ENCODE results near the gene NECTIN1. TPM values are rescaled to one million over a fixed set of nuclear protein-coding genes. Genes with fewer than 3 reads are reported as not detected.
A peak's percentile ranks its signal among the peaks of the same experiment; 100 is the strongest.

The NECTIN1 gene
- total and polyA plus RNA-seq, 7 donors = 0.42 to 3.5 (median 1.7) TPM

- intact Hi-C loops (cut with DNase I) = loop anchor here (2.0 to 10.0 kb wide), 4 partner anchors 61 to 380 kb away; no protein-coding TSS in a partner anchor
- TF ChIP-seq CTCF (IDR thresholded peaks at IDR 0.05) = peak; percentile 12
- H3K27ac ChIP-seq = no peak overlapping the region
These were observed 1.4 kb downstream of the NECTIN1 start for GRCh38 chr11:119727523-119728151.

GRCh38 chr11:119726585-119727522 lies 2.1 kb downstream of the NECTIN1 start:
- Histone ChIP-seq H3K4me3 (peak overlapping the region; percentile 86), H3K4me1 (peaks cover 13% of the 10 kb centered on the region), H3K36me3 (ENCODE audit: insufficient read depth in 1 of 2, low read depth in 1 of 2) (no peaks in the 10 kb centered on the region), H3K9me3 (no peaks in the 10 kb centered on the region), H3K27ac (no peak overlapping the region), H3K27me3 (ENCODE audit: insufficient read depth in 3 of 3, low read length in 2 of 3) (peaks cover 0 to 20% (median 4%) of the 10 kb centered on the region in 3 donors)
- no peak for TF ChIP-seq CTCF (IDR thresholded peaks at IDR 0.05)
- 13 to 20% (median 16%) methylated on average over 21 of the region's 21 CpGs for WGBS, 3 donors
- no peak for DNase-seq
- ATAC-seq = no peak
- intact Hi-C loops (cut with DNase I) = loop anchor here (2.0 to 10.0 kb wide), 3 partner anchors 246 to 380 kb away; no protein-coding TSS in a partner anchor

More at GRCh38 chr11:119727523-119728151, 1.4 kb downstream of the NECTIN1 start:
- Histone ChIP-seq H3K9me3 (no peaks in the 10 kb centered on the region), H3K4me3 (peak overlapping the region; percentile 86), H3K4me1 (peaks cover 13% of the 10 kb centered on the region), H3K27me3 (ENCODE audit: insufficient read depth in 3 of 3, low read length in 2 of 3) (peaks cover 0 to 20% (median 4%) of the 10 kb centered on the region in 3 donors), H3K36me3 (ENCODE audit: insufficient read depth in 1 of 2, low read depth in 1 of 2) (no peaks in the 10 kb centered on the region)
- ATAC-seq = peak in 2 of 4 donors; percentile 24 to 34
- peak; percentile 31 to 62 for DNase-seq
- 0 to 1% (median 0%) methylated on average over 36 to 48 of the region's 48 CpGs for WGBS, 3 donors

GRCh38 chr11:119726150-119726553 lies 2.8 kb downstream of the NECTIN1 start:
- no peak overlapping the region for H3K4me3 ChIP-seq
- no peak for TF ChIP-seq CTCF (IDR thresholded peaks at IDR 0.05)
- no peaks in the 10 kb centered on the region for H3K9me3 ChIP-seq
- 74 to 81% (median 78%) methylated on average over 6 of the region's 6 CpGs for WGBS, 3 donors
- no peaks in the 10 kb centered on the region for H3K36me3 ChIP-seq (ENCODE audit: insufficient read depth in 1 of 2, low read depth in 1 of 2)
- intact Hi-C loops (cut with DNase I) = loop anchor here (2.0 to 10.0 kb wide), 3 partner anchors 245 to 381 kb away; no protein-coding TSS in a partner anchor
- H3K4me1 ChIP-seq = peaks cover 13% of the 10 kb centered on the region
- DNase-seq (no peak), ATAC-seq (no peak)
- peaks cover 0 to 20% (median 4%) of the 10 kb centered on the region in 3 donors for H3K27me3 ChIP-seq (ENCODE audit: insufficient read depth in 3 of 3, low read length in 2 of 3)
- no peak overlapping the region for H3K27ac ChIP-seq

GRCh38 chr11:119724956-119725355 lies 4.0 kb downstream of the NECTIN1 start:
- no peaks in the 10 kb centered on the region for H3K36me3 ChIP-seq (ENCODE audit: insufficient read depth in 1 of 2, low read depth in 1 of 2)
- peaks cover 13% of the 10 kb centered on the region for H3K4me1 ChIP-seq
- intact Hi-C loops (cut with DNase I) = loop anchor here (5.0 to 10.0 kb wide), 2 partner anchors 250 to 382 kb away; no protein-coding TSS in a partner anchor
- H3K4me3 ChIP-seq = no peak overlapping the region
- no peak overlapping the region for H3K27ac ChIP-seq
- peaks cover 0 to 18% (median 4%) of the 10 kb centered on the region in 3 donors for H3K27me3 ChIP-seq (ENCODE audit: insufficient read depth in 3 of 3, low read length in 2 of 3)
- TF ChIP-seq CTCF (IDR thresholded peaks at IDR 0.05) = no peak
- DNase-seq (no peak), ATAC-seq (no peak)
- WGBS, 3 donors = 86 to 89% (median 88%) methylated on average over 3 of the region's 3 CpGs
- H3K9me3 ChIP-seq = no peaks in the 10 kb centered on the region

Data from psoas muscle (tissue), 8 donors.